ENCODE results near the gene C14orf132. TPM values are rescaled to one million over a fixed set of nuclear protein-coding genes. Genes with fewer than 3 reads are reported as not detected.
"Not testable (repeated sequence)": the region's sequence is repeated elsewhere in the genome, so short reads cannot be mapped to it uniquely, and the experiment has no call there.

Gene C14orf132
- polyA plus RNA-seq (ENCODE audit: insufficient read length in 4 of 4): 10 to 100 TPM; 30.1 to 46.2 (median 33.2) TPM

GRCh38 chr14:96038920-96039632, at the start of gene C14orf132:
Gene C14orf132 (plus strand): TSS chr14:96039362. CDS start chr14:96039501, 139 bp downstream.
- peak in 2 of 4 donors; percentile 19 to 26 for DNase-seq (ENCODE audit: low read depth in 4 of 4, low spot score in 3 of 4)

- peak in 1 of 4 donors; percentile 27 for DNase-seq (ENCODE audit: low read depth in 4 of 4, low spot score in 3 of 4)
These were observed 45.2 kb upstream of the C14orf132 start for GRCh38 chr14:95993768-95994592.

GRCh38 chr14:95994593-95994928, 44.6 kb upstream of the C14orf132 start:
- no peak for DNase-seq (ENCODE audit: low read depth in 4 of 4, low spot score in 3 of 4)

- DNase-seq (ENCODE audit: low read depth in 4 of 4, low spot score in 3 of 4): no peak
These were observed 40.5 kb upstream of the C14orf132 start for GRCh38 chr14:95998656-95999055.

- DNase-seq (ENCODE audit: low read depth in 4 of 4, low spot score in 3 of 4): no peak
These were observed 37.2 kb upstream of the C14orf132 start for GRCh38 chr14:96001866-96002497.

GRCh38 chr14:96002498-96002884, 36.7 kb upstream of the C14orf132 start:
- DNase-seq (ENCODE audit: low read depth in 4 of 4, low spot score in 3 of 4): no peak

- DNase-seq (ENCODE audit: low read depth in 4 of 4, low spot score in 3 of 4): no peak
These were observed 28.0 kb upstream of the C14orf132 start for GRCh38 chr14:96011131-96011530.

GRCh38 chr14:96011607-96012006, 27.6 kb upstream of the C14orf132 start:
- DNase-seq (ENCODE audit: low read depth in 4 of 4, low spot score in 3 of 4): no peak

GRCh38 chr14:96012757-96013156, 26.4 kb upstream of the C14orf132 start:
- not testable (repeated sequence) for DNase-seq (ENCODE audit: low read depth in 4 of 4, low spot score in 3 of 4)

- no peak for DNase-seq (ENCODE audit: low read depth in 4 of 4, low spot score in 3 of 4)
These were observed 25.0 kb upstream of the C14orf132 start for GRCh38 chr14:96014176-96014575.

- DNase-seq (ENCODE audit: low read depth in 4 of 4, low spot score in 3 of 4): no peak
These were observed 22.5 kb upstream of the C14orf132 start for GRCh38 chr14:96016501-96017160.

- no peak for DNase-seq (ENCODE audit: low read depth in 4 of 4, low spot score in 3 of 4)
These were observed 21.3 kb upstream of the C14orf132 start for GRCh38 chr14:96017882-96018281.

- DNase-seq (ENCODE audit: low read depth in 4 of 4, low spot score in 3 of 4): no peak
These were observed 11.5 kb upstream of the C14orf132 start for GRCh38 chr14:96027431-96028355.

- DNase-seq (ENCODE audit: low read depth in 4 of 4, low spot score in 3 of 4): no peak
These were observed 10.0 kb upstream of the C14orf132 start for GRCh38 chr14:96029089-96029645.

- DNase-seq (ENCODE audit: low read depth in 4 of 4, low spot score in 3 of 4): no peak
These were observed 8.9 kb upstream of the C14orf132 start for GRCh38 chr14:96030108-96030760.

- no peak for DNase-seq (ENCODE audit: low read depth in 4 of 4, low spot score in 3 of 4)
These were observed 7.5 kb upstream of the C14orf132 start for GRCh38 chr14:96031691-96032090.

GRCh38 chr14:96035456-96035855, 3.7 kb upstream of the C14orf132 start:
- DNase-seq (ENCODE audit: low read depth in 4 of 4, low spot score in 3 of 4): no peak

- DNase-seq (ENCODE audit: low read depth in 4 of 4, low spot score in 3 of 4): no peak
These were observed 1.1 kb upstream of the C14orf132 start for GRCh38 chr14:96037891-96038557.

GRCh38 chr14:96038558-96038919, 623 bp upstream of the C14orf132 start:
- DNase-seq (ENCODE audit: low read depth in 4 of 4, low spot score in 3 of 4): no peak
